GM23338 (cell line): ENCODE results near the gene PPP2R5E. TPM values are rescaled to one million over a fixed set of nuclear protein-coding genes. Genes with fewer than 3 reads are reported as not detected.

Experiments
- ATAC-seq: fragments of 200-7000 bp; cut with Tn5 transposase; 3 replicates; pipeline ENCODE4 v1.9.1; 2020
- DNase-seq: peaks from one replicate; pipeline ENCODE4 v3.0.0-alpha.2; 2015; ENCODE audit warnings: low spot score
- H2AFZ ChIP-seq: fragments of 200-600 bp; sonication (generic); 2 replicates; pipeline ENCODE4 v1.8.0; 2016; ENCODE audit warnings: antibody characterized with exemption, mild to moderate bottlenecking, moderate library complexity
- H3F3A ChIP-seq: fragments of 200-600 bp; sonication (generic); replicated peaks from 2 replicates; pipeline ENCODE4 v1.8.0; 2017; ENCODE audit warnings: antibody characterized with exemption, mixed run types, low read depth
- H3K27ac ChIP-seq: fragments of 200-600 bp; sonication (generic); 2 replicates; pipeline ENCODE4 v1.6.1; 2016; ENCODE audit warnings: low read depth
- H3K27me3 ChIP-seq: fragments of 200-600 bp; sonication (generic); 2 replicates; pipeline ENCODE4 v1.8.0; 2016; ENCODE audit warnings: mild to moderate bottlenecking, mixed run types, moderate library complexity; ENCODE audit not compliant: insufficient read depth
- H3K36me3 ChIP-seq: fragments of 200-600 bp; sonication (generic); 2 replicates; pipeline ENCODE4 v1.8.0; 2016; ENCODE audit warnings: mild to moderate bottlenecking; ENCODE audit not compliant: insufficient read depth
- H3K4me1 ChIP-seq: fragments of 200-600 bp; sonication (generic); 2 replicates; pipeline ENCODE4 v1.8.0; 2016; ENCODE audit warnings: mild to moderate bottlenecking, moderate library complexity; ENCODE audit not compliant: insufficient read depth
- H3K4me2 ChIP-seq: fragments of 200-600 bp; sonication (generic); 2 replicates; pipeline ENCODE4 v1.7.1; 2017; ENCODE audit warnings: mixed run types
- H3K4me3 ChIP-seq: fragments of 200-600 bp; sonication (generic); 2 replicates; pipeline ENCODE4 v1.6.1; 2016; ENCODE audit warnings: mixed run types
- H3K79me2 ChIP-seq: fragments of 200-600 bp; sonication (generic); replicated peaks from 2 replicates; pipeline ENCODE4 v1.8.0; 2017; ENCODE audit warnings: mild to moderate bottlenecking; ENCODE audit not compliant: insufficient read depth
- H3K9me2 ChIP-seq: fragments of 200-600 bp; sonication (generic); 2 replicates; pipeline ENCODE4 v1.8.0; 2017; ENCODE audit not compliant: insufficient read depth
- H4K20me1 ChIP-seq: fragments of 200-600 bp; sonication (generic); replicated peaks from 2 replicates; pipeline ENCODE4 v1.8.0; 2017; ENCODE audit warnings: mild to moderate bottlenecking; ENCODE audit not compliant: insufficient read depth
- H3K27ac Mint-ChIP-seq: 2 replicates; pipeline ENCODE4 v1.8.0; 2020; ENCODE audit warnings: inconsistent platforms, mild to moderate bottlenecking, moderate library complexity, mixed read lengths
- H3K27me3 Mint-ChIP-seq: 3 replicates; pipeline ENCODE4 v1.8.0; 2022; ENCODE audit warnings: low read depth, mild to moderate bottlenecking, moderate library complexity, mixed read lengths, inconsistent platforms; ENCODE audit not compliant: insufficient read depth, poor library complexity
- H3K36me3 Mint-ChIP-seq: 3 replicates; pipeline ENCODE4 v1.8.0; 2021; ENCODE audit warnings: low read depth, mild to moderate bottlenecking, inconsistent platforms, moderate library complexity, mixed read lengths
- H3K4me1 Mint-ChIP-seq: 3 replicates; pipeline ENCODE4 v1.8.0; 2020; ENCODE audit warnings: mild to moderate bottlenecking, inconsistent platforms, mixed read lengths
- H3K4me3 Mint-ChIP-seq: 3 replicates; pipeline ENCODE4 v1.8.0; 2021; ENCODE audit warnings: moderate library complexity, mild to moderate bottlenecking, inconsistent platforms, mixed read lengths
- H3K9me3 Mint-ChIP-seq: 3 replicates; pipeline ENCODE4 v1.8.0; 2020; ENCODE audit warnings: moderate library complexity, mild to moderate bottlenecking, inconsistent platforms, mixed read lengths
- CREB1 ChIP-seq: fragments of 250-450 bp; sonication (Bioruptor Pico); IDR thresholded peaks from 2 replicates; pipeline ENCODE4 v1.5.0; 2020; ENCODE audit warnings: low read depth, mild to moderate bottlenecking, moderate library complexity
- ETS1 ChIP-seq: IDR thresholded peaks from 2 replicates; pipeline ENCODE4 v1.6.1; 2016; ENCODE audit warnings: antibody characterized with exemption
- EZH2 ChIP-seq: fragments of 200-600 bp; sonication (generic); IDR thresholded peaks from one replicate; pipeline ENCODE4 v1.8.0; 2017; ENCODE audit warnings: antibody characterized with exemption, mild to moderate bottlenecking, low read depth; ENCODE audit not compliant: unreplicated experiment
- EZH2phosphoT487 ChIP-seq: fragments of 200-600 bp; sonication (generic); IDR thresholded peaks from one replicate; pipeline ENCODE4 v1.8.1; 2018; ENCODE audit warnings: antibody characterized with exemption; ENCODE audit not compliant: unreplicated experiment
- JUNB ChIP-seq: IDR thresholded peaks from one replicate; pipeline ENCODE4 v1.6.1; 2016; ENCODE audit warnings: antibody characterized with exemption; ENCODE audit not compliant: unreplicated experiment
- POLR2AphosphoS5 ChIP-seq: IDR thresholded peaks from 2 replicates; pipeline ENCODE4 v1.6.1; 2016; ENCODE audit warnings: antibody characterized with exemption, low read depth
- REST ChIP-seq: IDR thresholded peaks from one replicate; pipeline ENCODE4 v1.6.1; 2018; ENCODE audit warnings: antibody characterized with exemption; ENCODE audit not compliant: unreplicated experiment
- STAT1 ChIP-seq: IDR thresholded peaks from one replicate; pipeline ENCODE4 v1.6.1; 2016; ENCODE audit warnings: antibody characterized with exemption; ENCODE audit not compliant: unreplicated experiment
- ZNF114 ChIP-seq: fragments of 250-450 bp; sonication (Bioruptor Pico); IDR thresholded peaks from 2 replicates; pipeline ENCODE4 v1.5.0; 2020; ENCODE audit warnings: mild to moderate bottlenecking, moderate library complexity
- ZNF331 ChIP-seq: fragments of 250-450 bp; sonication (Bioruptor Pico); IDR thresholded peaks from 2 replicates; pipeline ENCODE4 v1.5.0; 2020; ENCODE audit warnings: low read depth, mild to moderate bottlenecking, moderate library complexity
- polyA plus RNA-seq: library from polyadenylated mRNA; unstranded; fragments of >200 nt; fragmentation: Nextera tagmentation; extraction: Ambion mirVana; gene quantifications from 2 replicates; pipeline ENCODE4 v1.2.1, GENCODE V29; 2016
- total RNA-seq: library from RNA; depleted of rRNA; stranded (reverse); fragments of >200 nt; shearing (Covaris generic); gene quantifications from 2 replicates; pipeline ENCODE4 v1.2.3, GENCODE V29; 2014
- TF ChIP-seq, protein P1 (sequence below): fragments of 250-450 bp; sonication (Bioruptor Pico); IDR thresholded peaks from 2 replicates; pipeline ENCODE4 v1.5.0; 2020; ENCODE audit warnings: mild to moderate bottlenecking, moderate library complexity

The PPP2R5E gene
- total and polyA plus RNA-seq, 2 experiments from 2014 or later, result 40.9 to 45.5 TPM

- H3K4me3 ChIP-seq, result no peak overlapping the region
- peaks cover 4% of the 10 kb centered on the region; the same call in 1 of the 2 replicates for H4K20me1 ChIP-seq
- ATAC-seq (no peak), DNase-seq (no peak)
- Mint-ChIP-seq H3K27me3 (peaks cover 3% of the 10 kb centered on the region), H3K36me3 (peaks cover 7% of the 10 kb centered on the region; the same call in 2 of the 3 replicates), H3K4me3 (no peak overlapping the region), H3K27ac (0 out of 2 replicates have a peak overlapping the region, but pooled peaks have one; percentile 54), H3K4me1 (peaks cover 24% of the 10 kb centered on the region), H3K9me3 (no peaks in the 10 kb centered on the region)
- no peaks in the 10 kb centered on the region for H3F3A ChIP-seq
- peak overlapping the region; percentile 17; the same call in 1 of the 2 replicates for H3K4me2 ChIP-seq
- no peak overlapping the region for H3K27ac ChIP-seq
- no peak for TF ChIP-seq ZNF331 (CRISPR knock-in tag)
- TF ChIP-seq ZNF114 (CRISPR knock-in tag), result no peak
- TF ChIP-seq EZH2, result no peak
- TF ChIP-seq POLR2AphosphoS5, result no peak
- no peak for TF ChIP-seq CREB1 (CRISPR knock-in tag)
- no peak for TF ChIP-seq EZH2phosphoT487
- H3K79me2 ChIP-seq, result peaks cover 28% of the 10 kb centered on the region
- no peak overlapping the region for H2AFZ ChIP-seq
- peaks cover 18% of the 10 kb centered on the region for H3K4me1 ChIP-seq
- H3K27me3 ChIP-seq, result no peaks in the 10 kb centered on the region
- no peaks in the 10 kb centered on the region for H3K36me3 ChIP-seq
- no peaks in the 10 kb centered on the region for H3K9me2 ChIP-seq
Measured at GRCh38 chr14:63405715-63406114, 137.5 kb downstream of the PPP2R5E start.

- Mint-ChIP-seq H3K27ac (peak overlapping the region; percentile 32), H3K27me3 (peaks cover 3% of the 10 kb centered on the region), H3K36me3 (peaks cover 13% of the 10 kb centered on the region), H3K4me3 (no peak overlapping the region), H3K9me3 (no peaks in the 10 kb centered on the region), H3K4me1 (peaks cover 24% of the 10 kb centered on the region)
- Histone ChIP-seq H3K36me3 (no peaks in the 10 kb centered on the region), H3K27ac (peak overlapping the region; percentile 64; the same call in 1 of the 2 replicates), H3K4me1 (peaks cover 18% of the 10 kb centered on the region), H3K4me2 (peak overlapping the region; percentile 17; the same call in 1 of the 2 replicates), H3K4me3 (no peak overlapping the region), H3K79me2 (peaks cover 26% of the 10 kb centered on the region), H3K9me2 (no peaks in the 10 kb centered on the region), H4K20me1 (0 out of 2 replicates have a peak, but pooled peaks cover under 1% of the 10 kb centered on the region), H3K27me3 (no peaks in the 10 kb centered on the region), H3F3A (no peaks in the 10 kb centered on the region), H2AFZ (no peak overlapping the region)
- peak; percentile 30; the same call in 1 of the 3 replicates for ATAC-seq
- no peak for DNase-seq
- no peak for TF ChIP-seq JUNB
- no peak for TF ChIP-seq EZH2
- TF ChIP-seq EZH2phosphoT487, result no peak
- TF ChIP-seq POLR2AphosphoS5, result no peak
- TF ChIP-seq STAT1, result no peak
- TF ChIP-seq REST, result no peak
- TF ChIP-seq ZNF331 (CRISPR knock-in tag), result no peak
- TF ChIP-seq ETS1, result no peak
- TF ChIP-seq, protein P1, sequence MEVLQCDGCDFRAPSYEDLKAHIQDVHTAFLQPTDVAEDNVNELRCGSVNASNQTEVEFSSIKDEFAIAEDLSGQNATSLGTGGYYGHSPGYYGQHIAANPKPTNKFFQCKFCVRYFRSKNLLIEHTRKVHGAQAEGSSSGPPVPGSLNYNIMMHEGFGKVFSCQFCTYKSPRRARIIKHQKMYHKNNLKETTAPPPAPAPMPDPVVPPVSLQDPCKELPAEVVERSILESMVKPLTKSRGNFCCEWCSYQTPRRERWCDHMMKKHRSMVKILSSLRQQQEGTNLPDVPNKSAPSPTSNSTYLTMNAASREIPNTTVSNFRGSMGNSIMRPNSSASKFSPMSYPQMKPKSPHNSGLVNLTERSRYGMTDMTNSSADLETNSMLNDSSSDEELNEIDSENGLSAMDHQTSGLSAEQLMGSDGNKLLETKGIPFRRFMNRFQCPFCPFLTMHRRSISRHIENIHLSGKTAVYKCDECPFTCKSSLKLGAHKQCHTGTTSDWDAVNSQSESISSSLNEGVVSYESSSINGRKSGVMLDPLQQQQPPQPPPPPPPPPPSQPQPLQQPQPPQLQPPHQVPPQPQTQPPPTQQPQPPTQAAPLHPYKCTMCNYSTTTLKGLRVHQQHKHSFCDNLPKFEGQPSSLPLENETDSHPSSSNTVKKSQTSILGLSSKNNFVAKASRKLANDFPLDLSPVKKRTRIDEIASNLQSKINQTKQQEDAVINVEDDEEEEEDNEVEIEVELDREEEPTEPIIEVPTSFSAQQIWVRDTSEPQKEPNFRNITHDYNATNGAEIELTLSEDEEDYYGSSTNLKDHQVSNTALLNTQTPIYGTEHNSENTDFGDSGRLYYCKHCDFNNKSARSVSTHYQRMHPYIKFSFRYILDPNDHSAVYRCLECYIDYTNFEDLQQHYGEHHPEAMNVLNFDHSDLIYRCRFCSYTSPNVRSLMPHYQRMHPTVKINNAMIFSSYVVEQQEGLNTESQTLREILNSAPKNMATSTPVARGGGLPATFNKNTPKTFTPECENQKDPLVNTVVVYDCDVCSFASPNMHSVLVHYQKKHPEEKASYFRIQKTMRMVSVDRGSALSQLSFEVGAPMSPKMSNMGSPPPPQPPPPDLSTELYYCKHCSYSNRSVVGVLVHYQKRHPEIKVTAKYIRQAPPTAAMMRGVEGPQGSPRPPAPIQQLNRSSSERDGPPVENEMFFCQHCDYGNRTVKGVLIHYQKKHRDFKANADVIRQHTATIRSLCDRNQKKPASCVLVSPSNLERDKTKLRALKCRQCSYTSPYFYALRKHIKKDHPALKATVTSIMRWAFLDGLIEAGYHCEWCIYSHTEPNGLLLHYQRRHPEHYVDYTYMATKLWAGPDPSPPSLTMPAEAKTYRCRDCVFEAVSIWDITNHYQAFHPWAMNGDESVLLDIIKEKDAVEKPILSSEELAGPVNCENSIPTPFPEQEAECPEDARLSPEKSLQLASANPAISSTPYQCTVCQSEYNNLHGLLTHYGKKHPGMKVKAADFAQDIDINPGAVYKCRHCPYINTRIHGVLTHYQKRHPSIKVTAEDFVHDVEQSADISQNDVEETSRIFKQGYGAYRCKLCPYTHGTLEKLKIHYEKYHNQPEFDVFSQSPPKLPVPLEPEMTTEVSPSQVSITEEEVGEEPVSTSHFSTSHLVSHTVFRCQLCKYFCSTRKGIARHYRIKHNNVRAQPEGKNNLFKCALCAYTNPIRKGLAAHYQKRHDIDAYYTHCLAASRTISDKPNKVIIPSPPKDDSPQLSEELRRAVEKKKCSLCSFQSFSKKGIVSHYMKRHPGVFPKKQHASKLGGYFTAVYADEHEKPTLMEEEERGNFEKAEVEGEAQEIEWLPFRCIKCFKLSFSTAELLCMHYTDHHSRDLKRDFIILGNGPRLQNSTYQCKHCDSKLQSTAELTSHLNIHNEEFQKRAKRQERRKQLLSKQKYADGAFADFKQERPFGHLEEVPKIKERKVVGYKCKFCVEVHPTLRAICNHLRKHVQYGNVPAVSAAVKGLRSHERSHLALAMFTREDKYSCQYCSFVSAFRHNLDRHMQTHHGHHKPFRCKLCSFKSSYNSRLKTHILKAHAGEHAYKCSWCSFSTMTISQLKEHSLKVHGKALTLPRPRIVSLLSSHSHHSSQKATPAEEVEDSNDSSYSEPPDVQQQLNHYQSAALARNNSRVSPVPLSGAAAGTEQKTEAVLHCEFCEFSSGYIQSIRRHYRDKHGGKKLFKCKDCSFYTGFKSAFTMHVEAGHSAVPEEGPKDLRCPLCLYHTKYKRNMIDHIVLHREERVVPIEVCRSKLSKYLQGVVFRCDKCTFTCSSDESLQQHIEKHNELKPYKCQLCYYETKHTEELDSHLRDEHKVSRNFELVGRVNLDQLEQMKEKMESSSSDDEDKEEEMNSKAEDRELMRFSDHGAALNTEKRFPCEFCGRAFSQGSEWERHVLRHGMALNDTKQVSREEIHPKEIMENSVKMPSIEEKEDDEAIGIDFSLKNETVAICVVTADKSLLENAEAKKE, result no peak
Measured at GRCh38 chr14:63404906-63405305, 138.3 kb downstream of the PPP2R5E start.
